ENCODE data around the gene TP63.

- TF ChIP-seq POLR2A (IDR thresholded peaks at IDR 0.05) = no peak
- TF ChIP-seq, protein P1, sequence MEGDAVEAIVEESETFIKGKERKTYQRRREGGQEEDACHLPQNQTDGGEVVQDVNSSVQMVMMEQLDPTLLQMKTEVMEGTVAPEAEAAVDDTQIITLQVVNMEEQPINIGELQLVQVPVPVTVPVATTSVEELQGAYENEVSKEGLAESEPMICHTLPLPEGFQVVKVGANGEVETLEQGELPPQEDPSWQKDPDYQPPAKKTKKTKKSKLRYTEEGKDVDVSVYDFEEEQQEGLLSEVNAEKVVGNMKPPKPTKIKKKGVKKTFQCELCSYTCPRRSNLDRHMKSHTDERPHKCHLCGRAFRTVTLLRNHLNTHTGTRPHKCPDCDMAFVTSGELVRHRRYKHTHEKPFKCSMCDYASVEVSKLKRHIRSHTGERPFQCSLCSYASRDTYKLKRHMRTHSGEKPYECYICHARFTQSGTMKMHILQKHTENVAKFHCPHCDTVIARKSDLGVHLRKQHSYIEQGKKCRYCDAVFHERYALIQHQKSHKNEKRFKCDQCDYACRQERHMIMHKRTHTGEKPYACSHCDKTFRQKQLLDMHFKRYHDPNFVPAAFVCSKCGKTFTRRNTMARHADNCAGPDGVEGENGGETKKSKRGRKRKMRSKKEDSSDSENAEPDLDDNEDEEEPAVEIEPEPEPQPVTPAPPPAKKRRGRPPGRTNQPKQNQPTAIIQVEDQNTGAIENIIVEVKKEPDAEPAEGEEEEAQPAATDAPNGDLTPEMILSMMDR (IDR thresholded peaks at IDR 0.05) = no peak
Observed at GRCh38 chr3:189836795-189837194, 205.6 kb downstream of the TP63 start.

Measured in uterus (tissue), 2 donors.